GM21390 (cell line): ENCODE measurements around the gene LDB2.

Experiments
- ATAC-seq: cut with Tn5 transposase; IDR thresholded peaks from one replicate; pipeline ENCODE4 v1.9.1; 2021; ENCODE audit not compliant: unreplicated experiment

The LDB2 gene

GRCh38 chr4:16844816-16845586 lies 53.4 kb downstream of the LDB2 start:
- ATAC-seq: no peak

GRCh38 chr4:16843831-16844508 lies 54.5 kb downstream of the LDB2 start:
- no peak for ATAC-seq

- ATAC-seq: no peak
These were observed 60.1 kb downstream of the LDB2 start for GRCh38 chr4:16838226-16838875.

- ATAC-seq: no peak
These were observed 61.0 kb downstream of the LDB2 start for GRCh38 chr4:16837475-16837874.

GRCh38 chr4:16836324-16836723 lies 62.1 kb downstream of the LDB2 start:
- no peak for ATAC-seq

- no peak for ATAC-seq
These were observed 62.7 kb downstream of the LDB2 start for GRCh38 chr4:16835597-16836247.

GRCh38 chr4:16834814-16835213 lies 63.6 kb downstream of the LDB2 start:
- ATAC-seq: no peak

- ATAC-seq: no peak
These were observed 64.7 kb downstream of the LDB2 start for GRCh38 chr4:16833722-16834121.

GRCh38 chr4:16830081-16830480 lies 68.4 kb downstream of the LDB2 start:
- no peak for ATAC-seq

GRCh38 chr4:16827794-16828724 lies 70.4 kb downstream of the LDB2 start:
- ATAC-seq: no peak

GRCh38 chr4:16827045-16827444 lies 71.4 kb downstream of the LDB2 start:
- ATAC-seq: no peak

- no peak for ATAC-seq
These were observed 72.0 kb downstream of the LDB2 start for GRCh38 chr4:16826406-16826910.

GRCh38 chr4:16824278-16824806 lies 74.1 kb downstream of the LDB2 start:
- ATAC-seq: no peak

GRCh38 chr4:16820329-16820728 lies 78.1 kb downstream of the LDB2 start:
- no peak for ATAC-seq

GRCh38 chr4:16819652-16820051 lies 78.8 kb downstream of the LDB2 start:
- ATAC-seq: no peak

- ATAC-seq: no peak
These were observed 80.4 kb downstream of the LDB2 start for GRCh38 chr4:16818005-16818404.

- ATAC-seq: no peak
These were observed 81.2 kb downstream of the LDB2 start for GRCh38 chr4:16817286-16817685.

GRCh38 chr4:16814361-16814760 lies 84.1 kb downstream of the LDB2 start:
- no peak for ATAC-seq

GRCh38 chr4:16812041-16812440 lies 86.4 kb downstream of the LDB2 start:
- ATAC-seq: no peak

- no peak for ATAC-seq
These were observed 88.5 kb downstream of the LDB2 start for GRCh38 chr4:16809943-16810342.
